B cell (primary cell): ENCODE data around the gene GLIS1. TPM values are rescaled to one million over a fixed set of nuclear protein-coding genes. Genes with fewer than 3 reads are reported as not detected.

Experiments
- ATAC-seq: fragments of 200-7000 bp; cut with Tn5 transposase; one replicate; pipeline ENCODE4 v1.10.0; 2021; ENCODE audit warnings: low read depth, mild to moderate bottlenecking, moderate number of reproducible peaks, moderate library complexity
- CTCF ChIA-PET: fragments of 350-600 bp; sonication (Branson Sonifier 250); formaldehyde crosslinking; loops from one replicate; lab custom pipeline; 2021; ENCODE audit warnings: antibody characterized with exemption, inconsistent platforms; lab: Charles Lee
- POLR2A ChIA-PET: fragments of 350-600 bp; sonication (Branson Sonifier 250); formaldehyde crosslinking; loops from one replicate; lab custom pipeline; 2021; ENCODE audit warnings: antibody characterized with exemption; lab: Charles Lee
- DNase-seq: peaks from one replicate; pipeline ENCODE4 v3.0.0; 2013
- H2AFZ ChIP-seq: 2 replicates; pipeline ENCODE4 v1.6.1; 2012; ENCODE audit warnings: mild to moderate bottlenecking, low read depth, low read length; ENCODE audit not compliant: insufficient read depth, poor library complexity, severe bottlenecking
- H3K27ac ChIP-seq, 2 donors: 1 replicate in 1 of 2; 2 replicates in 1 of 2; pipeline ENCODE4 v1.5.1; 2012 to 2013; ENCODE audit warnings: low read length in 2 of 2, mild to moderate bottlenecking in 2 of 2, moderate library complexity in 1 of 2
- H3K27me3 ChIP-seq, 4 experiments: fragments of 200-600 bp in 1 of 4; sonication (generic) in 1 of 4; replicated peaks in 1 of 4; 1 replicate in 2 of 4; 2 replicates in 2 of 4; pipeline versions ENCODE4 v1.6.1 to v1.7.0; 2013 to 2016; ENCODE audit warnings: low read length in 3 of 4, mild to moderate bottlenecking in 2 of 4, mixed read lengths in 1 of 4, moderate library complexity in 1 of 4; ENCODE audit not compliant: insufficient read depth in 4 of 4, control insufficient read depth in 3 of 4; ENCODE audit errors: control extremely low read depth in 1 of 4
- H3K36me3 ChIP-seq, 2 experiments: replicated peaks in 1 of 2; 1 replicate in 1 of 2; 2 replicates in 1 of 2; pipeline versions ENCODE4 v1.6.1 to v1.7.1; 2013; ENCODE audit warnings: low read length in 1 of 2; ENCODE audit not compliant: insufficient read depth in 2 of 2, control insufficient read depth in 1 of 2; ENCODE audit errors: control extremely low read depth in 1 of 2, extremely low read depth in 1 of 2
- H3K4me1 ChIP-seq, 2 donors: fragments of 200-600 bp in 1 of 2; sonication (generic) in 1 of 2; 1 replicate in 1 of 2; 2 replicates in 1 of 2; pipeline versions ENCODE4 v1.5.1 to v1.6.1; 2013 to 2017; ENCODE audit warnings: low read length in 2 of 2; ENCODE audit not compliant: control insufficient read depth in 2 of 2, insufficient read depth in 2 of 2
- H3K4me2 ChIP-seq: replicated peaks from 2 replicates; pipeline ENCODE3; 2012; ENCODE audit warnings: mild to moderate bottlenecking, low read depth, low read length; ENCODE audit not compliant: poor library complexity, severe bottlenecking
- H3K4me3 ChIP-seq, 5 experiments: fragments of 200-600 bp in 1 of 5; sonication (generic) in 1 of 5; 1 replicate in 3 of 5; 2 replicates in 2 of 5; pipeline versions ENCODE4 v1.5.1 to v1.7.0; 2011 to 2016; ENCODE audit warnings: low read length in 4 of 5, mild to moderate bottlenecking in 4 of 5, low read depth in 2 of 5, control low read depth in 1 of 5, moderate library complexity in 1 of 5; ENCODE audit not compliant: insufficient read depth in 1 of 5; ENCODE audit errors: control extremely low read depth in 1 of 5, extremely low read depth in 1 of 5
- H3K79me2 ChIP-seq: fragments of 200-600 bp; sonication (generic); one replicate; pipeline ENCODE4 v1.6.0; 2016; ENCODE audit warnings: low read length; ENCODE audit not compliant: control insufficient read depth, insufficient read depth
- H3K9ac ChIP-seq: fragments of 200-600 bp; sonication (generic); 2 replicates; pipeline ENCODE4 v1.6.1; 2017; ENCODE audit warnings: mild to moderate bottlenecking, low read length, moderate library complexity
- H3K9me3 ChIP-seq, 3 donors: one replicate each; pipeline versions ENCODE4 v1.6.1 to v1.7.1; 2013; ENCODE audit warnings: low read length in 2 of 3; ENCODE audit not compliant: control insufficient read depth in 2 of 3, insufficient read depth in 1 of 3; ENCODE audit errors: control extremely low read depth in 1 of 3
- H4K20me1 ChIP-seq: 2 replicates; pipeline ENCODE4 v1.6.0; 2012; ENCODE audit warnings: mild to moderate bottlenecking, low read length; ENCODE audit not compliant: insufficient read depth, control insufficient read depth, poor library complexity, severe bottlenecking
- H3K27ac Mint-ChIP-seq: one replicate; pipeline ENCODE4 v1.8.0; 2021; ENCODE audit warnings: mixed read lengths
- H3K27me3 Mint-ChIP-seq: one replicate; pipeline ENCODE4 v1.8.0; 2021; ENCODE audit warnings: mixed read lengths
- H3K4me1 Mint-ChIP-seq: one replicate; pipeline ENCODE4 v1.8.0; 2021; ENCODE audit warnings: mixed read lengths
- H3K4me3 Mint-ChIP-seq: one replicate; pipeline ENCODE4 v1.8.0; 2021; ENCODE audit warnings: mixed read lengths
- H3K9me3 Mint-ChIP-seq: one replicate; pipeline ENCODE4 v1.8.0; 2022; ENCODE audit warnings: mixed read lengths; ENCODE audit not compliant: insufficient read depth
- EZH2 ChIP-seq: IDR thresholded peaks from 2 replicates; pipeline ENCODE4 v1.6.1; 2012; ENCODE audit warnings: borderline replicate concordance, low read depth, mild to moderate bottlenecking, moderate library complexity, low read length; ENCODE audit not compliant: insufficient read depth, poor library complexity, severe bottlenecking
- WGBS: methylation state at CpG from one replicate; pipeline ENCODE4 v1.1.5; 2013; ENCODE audit warnings: missing lambda C conversion rate; ENCODE audit not compliant: insufficient coverage; 5-methylcytosine and 5-hydroxymethylcytosine counted together
- intact Hi-C: fragments of 100-400 bp; cut with micrococcal nuclease; formaldehyde crosslinking; loops from one replicate; pipeline ENCODE4 v1.10.0; 2022
- polyA plus RNA-seq: library from polyadenylated mRNA; depleted of rRNA; stranded (reverse); fragments of >200 nt; gene quantifications from 2 replicates; pipeline ENCODE4 v1.2.3, GENCODE V29; 2012
- total RNA-seq, 2 donors: library from RNA; stranded (reverse); fragments of 120-200 nt in 1 of 2; gene quantifications; 1 replicate in 1 of 2; 2 replicates in 1 of 2; pipeline versions ENCODE4 v1.2.3 to v1.2.4, GENCODE V29; 2013 to 2022
- TF ChIP-seq, protein P1 (sequence below): fragments of 200-600 bp; IDR thresholded peaks from one replicate; pipeline ENCODE4 v1.8.0; 2022; ENCODE audit warnings: antibody characterized with exemption, mild to moderate bottlenecking

GLIS1 gene
- total and polyA plus RNA-seq, 2 donors (not counting 1 experiment from before 2014, with no cell fraction given) = not detected

DNA sequence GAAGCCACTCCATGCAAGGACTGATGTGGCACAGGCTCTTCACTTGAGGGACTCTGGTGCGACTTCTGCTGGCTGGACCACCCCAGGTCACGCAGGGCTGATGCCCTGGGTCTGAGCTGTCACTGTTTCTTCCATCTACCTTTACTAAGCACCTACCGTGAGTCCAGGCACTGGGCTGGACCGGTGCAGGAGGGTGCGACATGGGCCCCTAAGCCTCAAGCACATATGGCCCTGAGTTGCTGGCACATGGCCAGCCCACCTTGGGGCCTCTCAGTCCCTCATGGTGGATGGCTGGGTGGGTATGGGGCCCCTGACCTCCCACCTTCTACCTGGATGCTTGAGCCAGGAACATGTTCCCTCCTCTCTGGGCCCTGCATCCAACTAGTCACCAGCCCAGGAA lies 203.7 kb downstream of the GLIS1 start:
- no peaks in the 10 kb centered on the region for H4K20me1 ChIP-seq
- no peaks in the 10 kb centered on the region for H3K9me3 ChIP-seq
- no peak overlapping the region for H2AFZ ChIP-seq
- H3K27me3 ChIP-seq = no peaks in the 10 kb centered on the region
- intact Hi-C loops = no loop called here
- ChIA-PET POLR2A (no interaction called here), CTCF (no interaction called here)
- H3K4me3 ChIP-seq = no peak overlapping the region
- no peaks in the 10 kb centered on the region for H3K4me1 ChIP-seq
- no peak overlapping the region for H3K27ac ChIP-seq
- DNase-seq (no peak), ATAC-seq (no peak)
- 92% methylated on average over 5 of the region's 5 CpGs for WGBS
- TF ChIP-seq, protein P1, sequence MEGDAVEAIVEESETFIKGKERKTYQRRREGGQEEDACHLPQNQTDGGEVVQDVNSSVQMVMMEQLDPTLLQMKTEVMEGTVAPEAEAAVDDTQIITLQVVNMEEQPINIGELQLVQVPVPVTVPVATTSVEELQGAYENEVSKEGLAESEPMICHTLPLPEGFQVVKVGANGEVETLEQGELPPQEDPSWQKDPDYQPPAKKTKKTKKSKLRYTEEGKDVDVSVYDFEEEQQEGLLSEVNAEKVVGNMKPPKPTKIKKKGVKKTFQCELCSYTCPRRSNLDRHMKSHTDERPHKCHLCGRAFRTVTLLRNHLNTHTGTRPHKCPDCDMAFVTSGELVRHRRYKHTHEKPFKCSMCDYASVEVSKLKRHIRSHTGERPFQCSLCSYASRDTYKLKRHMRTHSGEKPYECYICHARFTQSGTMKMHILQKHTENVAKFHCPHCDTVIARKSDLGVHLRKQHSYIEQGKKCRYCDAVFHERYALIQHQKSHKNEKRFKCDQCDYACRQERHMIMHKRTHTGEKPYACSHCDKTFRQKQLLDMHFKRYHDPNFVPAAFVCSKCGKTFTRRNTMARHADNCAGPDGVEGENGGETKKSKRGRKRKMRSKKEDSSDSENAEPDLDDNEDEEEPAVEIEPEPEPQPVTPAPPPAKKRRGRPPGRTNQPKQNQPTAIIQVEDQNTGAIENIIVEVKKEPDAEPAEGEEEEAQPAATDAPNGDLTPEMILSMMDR = no peak
- no peak for TF ChIP-seq EZH2
- no peaks in the 10 kb centered on the region for H3K4me1 Mint-ChIP-seq
- H3K27me3 Mint-ChIP-seq = peaks cover 6% of the 10 kb centered on the region
- H3K36me3 ChIP-seq = no peaks in the 10 kb centered on the region
- H3K9me3 Mint-ChIP-seq = no peaks in the 10 kb centered on the region
- H3K79me2 ChIP-seq = no peaks in the 10 kb centered on the region
- no peak overlapping the region for H3K4me2 ChIP-seq
- H3K27ac Mint-ChIP-seq = no peak overlapping the region
- H3K9ac ChIP-seq = no peak overlapping the region
- H3K4me3 Mint-ChIP-seq = no peak overlapping the region

DNA sequence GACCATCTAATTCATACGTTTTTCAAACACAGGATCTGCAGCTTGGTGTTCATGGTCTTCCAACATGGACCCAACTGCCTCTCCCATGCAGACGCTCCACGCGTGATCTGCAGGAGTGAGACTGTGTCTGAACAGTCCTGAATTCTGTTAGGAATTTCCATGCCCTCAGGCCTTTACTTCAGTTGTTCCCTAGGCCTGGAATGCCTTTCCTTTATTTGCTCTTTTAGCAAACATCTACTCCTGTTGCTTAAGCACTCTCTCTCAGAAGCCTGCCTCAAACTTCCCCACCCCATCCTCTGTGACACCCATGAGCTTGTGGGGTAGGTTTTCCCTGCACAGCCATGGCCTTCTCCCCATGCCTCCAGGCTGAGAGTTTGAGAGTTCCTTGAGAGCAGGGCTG lies 206.1 kb downstream of the GLIS1 start:
- H3K4me3 Mint-ChIP-seq = no peak overlapping the region
- CTCF ChIA-PET = no interaction called here

More for the DNA sequence above, 206.1 kb downstream of the GLIS1 start:
- H3K27ac ChIP-seq = no peak overlapping the region
- H3K27me3 ChIP-seq = no peaks in the 10 kb centered on the region
- no peak overlapping the region for H3K27ac Mint-ChIP-seq
- no peak overlapping the region for H3K4me3 ChIP-seq
- ATAC-seq (no peak), DNase-seq (no peak)
- no peak overlapping the region for H3K9ac ChIP-seq
- H3K27me3 Mint-ChIP-seq = peaks cover 6% of the 10 kb centered on the region
- no peaks in the 10 kb centered on the region for H3K79me2 ChIP-seq
- H3K9me3 ChIP-seq = no peaks in the 10 kb centered on the region
- TF ChIP-seq, protein P1 = no peak
- no peak for TF ChIP-seq EZH2
- no peaks in the 10 kb centered on the region for H3K36me3 ChIP-seq
- 89% methylated on average over 4 of the region's 4 CpGs for WGBS
- H4K20me1 ChIP-seq = no peaks in the 10 kb centered on the region
- no peaks in the 10 kb centered on the region for H3K9me3 Mint-ChIP-seq
- H3K4me2 ChIP-seq = no peak overlapping the region
- intact Hi-C loops = no loop called here
- POLR2A ChIA-PET = no interaction called here
- no peaks in the 10 kb centered on the region for H3K4me1 Mint-ChIP-seq
- no peaks in the 10 kb centered on the region for H3K4me1 ChIP-seq
- no peak overlapping the region for H2AFZ ChIP-seq
